HEK293 (cell line): Measurements from ENCODE around the gene CAND2.

Source experiments
- KLF16 ChIP-seq: fragments of 450-650 bp; formaldehyde crosslinking; IDR thresholded peaks from 2 replicates; pipeline ENCODE4 v1.5.1; 2017; ENCODE audit warnings: missing biosample characterization, missing genetic modification characterization
- KLF17 ChIP-seq: fragments of 450-650 bp; formaldehyde crosslinking; IDR thresholded peaks from 2 replicates; pipeline ENCODE4 v1.5.1; 2016; ENCODE audit warnings: missing biosample characterization, missing genetic modification characterization
- SP3 ChIP-seq: fragments of 450-650 bp; formaldehyde crosslinking; IDR thresholded peaks from 2 replicates; pipeline ENCODE4 v1.5.1; 2016; ENCODE audit warnings: missing biosample characterization, missing genetic modification characterization
- SP7 ChIP-seq: fragments of 450-650 bp; formaldehyde crosslinking; IDR thresholded peaks from 2 replicates; pipeline ENCODE4 v1.5.1; 2016; ENCODE audit warnings: missing biosample characterization, missing genetic modification characterization
- ZBTB11 ChIP-seq: fragments of 450-650 bp; formaldehyde crosslinking; conservative IDR thresholded peaks from 2 replicates; pipeline ENCODE4 v1.5.1; 2016; ENCODE audit warnings: low read depth, missing biosample characterization, missing genetic modification characterization
- ZEB2 ChIP-seq: fragments of 450-650 bp; formaldehyde crosslinking; IDR thresholded peaks from 2 replicates; pipeline ENCODE4 v1.5.1; 2016; ENCODE audit warnings: missing biosample characterization, missing genetic modification characterization
- ZNF133 ChIP-seq: fragments of 450-650 bp; formaldehyde crosslinking; IDR thresholded peaks from 2 replicates; pipeline ENCODE4 v1.5.1; 2016; ENCODE audit warnings: missing biosample characterization, missing genetic modification characterization
- ZNF2 ChIP-seq: fragments of 450-650 bp; formaldehyde crosslinking; IDR thresholded peaks from 2 replicates; pipeline ENCODE4 v1.5.1; 2016; ENCODE audit warnings: missing biosample characterization, missing genetic modification characterization
- ZNF221 ChIP-seq: fragments of 450-650 bp; formaldehyde crosslinking; IDR thresholded peaks from 2 replicates; pipeline ENCODE4 v1.5.1; 2017; ENCODE audit warnings: missing biosample characterization, missing genetic modification characterization, borderline replicate concordance
- ZNF24 ChIP-seq: fragments of 450-650 bp; formaldehyde crosslinking; IDR thresholded peaks from 2 replicates; pipeline ENCODE4 v1.5.1; 2016; ENCODE audit warnings: missing biosample characterization, missing genetic modification characterization
- ZNF280D ChIP-seq: fragments of 450-650 bp; formaldehyde crosslinking; IDR thresholded peaks from 2 replicates; pipeline ENCODE4 v1.5.1; 2016; ENCODE audit warnings: missing biosample characterization, missing genetic modification characterization
- ZNF391 ChIP-seq: fragments of 450-650 bp; formaldehyde crosslinking; IDR thresholded peaks from 2 replicates; pipeline ENCODE4 v1.5.1; 2016; ENCODE audit warnings: low read depth, missing biosample characterization, missing genetic modification characterization, borderline replicate concordance
- ZNF449 ChIP-seq: fragments of 450-650 bp; formaldehyde crosslinking; IDR thresholded peaks from 2 replicates; pipeline ENCODE4 v1.5.1; 2017; ENCODE audit warnings: missing biosample characterization, mild to moderate bottlenecking, missing genetic modification characterization, moderate library complexity
- ZNF518A ChIP-seq: fragments of 450-650 bp; formaldehyde crosslinking; conservative IDR thresholded peaks from 2 replicates; pipeline ENCODE4 v1.5.1; 2016; ENCODE audit warnings: low read depth, missing biosample characterization, missing genetic modification characterization
- ZNF561 ChIP-seq: fragments of 450-650 bp; IDR thresholded peaks from 2 replicates; pipeline ENCODE4 v1.5.1; 2018; ENCODE audit warnings: missing biosample characterization, missing genetic modification characterization, borderline replicate concordance
- ZNF600 ChIP-seq: fragments of 450-650 bp; formaldehyde crosslinking; IDR thresholded peaks from 2 replicates; pipeline ENCODE4 v1.5.1; 2016; ENCODE audit warnings: missing biosample characterization, missing genetic modification characterization
- ZNF610 ChIP-seq: fragments of 450-650 bp; formaldehyde crosslinking; IDR thresholded peaks from 2 replicates; pipeline ENCODE4 v1.5.1; 2016; ENCODE audit warnings: missing biosample characterization, missing genetic modification characterization, borderline replicate concordance
- ZNF624 ChIP-seq: fragments of 450-650 bp; formaldehyde crosslinking; IDR thresholded peaks from 2 replicates; pipeline ENCODE4 v1.5.1; 2017; ENCODE audit warnings: missing biosample characterization, missing genetic modification characterization
- ZNF639 ChIP-seq: fragments of 450-650 bp; formaldehyde crosslinking; IDR thresholded peaks from 2 replicates; pipeline ENCODE4 v1.5.1; 2016; ENCODE audit warnings: missing biosample characterization, missing genetic modification characterization
- ZNF747 ChIP-seq: fragments of 450-650 bp; formaldehyde crosslinking; IDR thresholded peaks from 2 replicates; pipeline ENCODE4 v1.5.1; 2016; ENCODE audit warnings: missing biosample characterization, missing genetic modification characterization
- ZSCAN23 ChIP-seq: fragments of 450-650 bp; formaldehyde crosslinking; IDR thresholded peaks from 2 replicates; pipeline ENCODE4 v1.5.1; 2016; ENCODE audit warnings: missing biosample characterization, missing genetic modification characterization

CAND2 gene

GRCh38 chr3:12868039-12869034 lies 71.9 kb downstream of the CAND2 start (continued):
- TF ChIP-seq SP7 (peak; percentile 52; the same call in 1 of the 2 replicates), ZBTB11 (no peak), ZNF133 (no peak), ZNF747 (tag by site-specific recombination) (no peak), ZEB2 (tag by site-specific recombination) (peak; percentile 54; the same call in 1 of the 2 replicates), SP3 (tag by site-specific recombination) (no peak; the same call in 1 of the 2 replicates), ZNF24 (0 out of 2 replicates have a peak, but pooled peaks have one; percentile 46), ZNF449 (tag by site-specific recombination) (no peak), ZNF610 (tag by site-specific recombination) (no peak), ZNF221 (tag by site-specific recombination) (no peak), ZNF280D (tag by site-specific recombination) (no peak), ZSCAN23 (tag by site-specific recombination) (no peak), ZNF391 (tag by site-specific recombination) (0 out of 2 replicates have a peak, but pooled peaks have one; percentile 31), KLF17 (tag by site-specific recombination) (0 out of 2 replicates have a peak, but pooled peaks have one; percentile 36), ZNF2 (tag by site-specific recombination) (peak; percentile 58; the same call in 1 of the 2 replicates), ZNF639 (tag by site-specific recombination) (no peak), ZNF518A (no peak), KLF16 (no peak), ZNF600 (tag by site-specific recombination) (peak; percentile 86), ZNF624 (tag by site-specific recombination) (no peak), ZNF561 (tag by site-specific recombination) (peak; percentile 56; the same call in 1 of the 2 replicates)
